Lower lobe of right lung (tissue), 2 donors: Measurements from ENCODE around the gene U2SURP. TPM values are rescaled to one million over a fixed set of nuclear protein-coding genes. Genes with fewer than 3 reads are reported as not detected.
A peak's percentile ranks its signal among the peaks of the same experiment; 100 is the strongest.

ENCODE experiments used
- ATAC-seq, 2 donors: fragments of 200-7000 bp; cut with Tn5 transposase; one replicate each; pipeline ENCODE4 v1.9.1; 2020 to 2022; ENCODE audit warnings: mild to moderate bottlenecking in 2 of 2, moderate library complexity in 2 of 2
- DNase-seq: peaks from one replicate; pipeline ENCODE4 v3.0.0-alpha.2; 2020
- H3K27ac ChIP-seq: fragments of 200-600 bp; one replicate; pipeline ENCODE4 v1.8.0; 2022
- H3K27me3 ChIP-seq: fragments of 200-600 bp; one replicate; pipeline ENCODE4 v1.8.0; 2022; ENCODE audit warnings: low read depth
- H3K36me3 ChIP-seq: fragments of 200-600 bp; one replicate; pipeline ENCODE4 v1.8.0; 2022; ENCODE audit warnings: mild to moderate bottlenecking
- H3K4me1 ChIP-seq: fragments of 200-600 bp; one replicate; pipeline ENCODE4 v1.8.0; 2022
- H3K4me3 ChIP-seq: fragments of 200-600 bp; one replicate; pipeline ENCODE4 v1.8.0; 2022; ENCODE audit warnings: mild to moderate bottlenecking
- H3K9me3 ChIP-seq: fragments of 200-600 bp; one replicate; pipeline ENCODE4 v1.8.0; 2022
- CTCF ChIP-seq: fragments of 200-600 bp; IDR thresholded peaks from one replicate; pipeline ENCODE4 v1.8.0; 2022; ENCODE audit warnings: antibody characterized with exemption, mild to moderate bottlenecking
- intact Hi-C: fragments of 100-400 bp; cut with DNase I; formaldehyde crosslinking; loops from one replicate; pipeline ENCODE4 v1.11.0; 2022
- total RNA-seq: library from RNA; stranded (reverse); fragmentation: NEBNext Ultra II Directional; extraction: Animal tissue kit (Norgen Biotek cat#: 25700); gene quantifications from one replicate; pipeline ENCODE4 v1.2.1, GENCODE V29; 2021
- donor health status: DM: no; HTN: yes; CAD: no; lungs with severe emphysema.

Gene U2SURP
- total RNA-seq, 1 donor from 2014 or later, result 74.0 TPM

DNA sequence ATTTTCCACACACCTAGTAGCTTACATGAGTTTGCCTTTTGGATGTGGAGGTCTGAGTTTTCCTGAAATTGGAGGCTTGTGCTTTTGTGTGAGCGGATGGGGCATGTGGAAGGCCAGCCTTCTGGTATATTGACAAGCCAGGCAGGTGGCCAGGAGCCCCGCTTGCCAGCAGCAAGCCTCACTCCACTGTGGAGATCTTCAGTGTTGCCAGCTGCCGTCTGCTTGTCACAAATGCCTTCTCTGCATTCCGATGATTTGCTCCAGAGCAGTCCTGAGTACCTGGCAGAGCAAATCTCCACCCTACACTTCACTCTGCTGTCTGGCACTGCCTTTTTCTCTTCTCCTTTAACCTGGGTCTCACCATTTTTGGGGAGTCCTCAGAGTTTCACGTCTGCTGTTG, 89.1 kb downstream of the U2SURP start:
- intact Hi-C loops, result no loop called here
- ATAC-seq, result peak; percentile 43 to 46
- no peak for DNase-seq
- no peak overlapping the region for H3K27ac ChIP-seq
- no peak for TF ChIP-seq CTCF
- no peaks in the 10 kb centered on the region for H3K27me3 ChIP-seq
- H3K36me3 ChIP-seq, result no peaks in the 10 kb centered on the region
- no peaks in the 10 kb centered on the region for H3K9me3 ChIP-seq
- peaks cover 4% of the 10 kb centered on the region for H3K4me1 ChIP-seq
- no peak overlapping the region for H3K4me3 ChIP-seq

- Histone ChIP-seq H3K36me3 (no peaks in the 10 kb centered on the region), H3K4me1 (peaks cover 4% of the 10 kb centered on the region), H3K27me3 (no peaks in the 10 kb centered on the region), H3K27ac (no peak overlapping the region), H3K4me3 (no peak overlapping the region), H3K9me3 (no peaks in the 10 kb centered on the region)
- no peak for DNase-seq
- ATAC-seq, result no peak
- TF ChIP-seq CTCF, result no peak
- intact Hi-C loops, result no loop called here
Observed at GRCh38 chr3:143090976-143091837, 89.8 kb downstream of the U2SURP start.

- no peaks in the 10 kb centered on the region for H3K36me3 ChIP-seq
- H3K4me1 ChIP-seq, result peaks cover 4% of the 10 kb centered on the region
- intact Hi-C loops, result no loop called here
- TF ChIP-seq CTCF, result no peak
- no peaks in the 10 kb centered on the region for H3K27me3 ChIP-seq
- ATAC-seq (no peak), DNase-seq (no peak)
- no peak overlapping the region for H3K4me3 ChIP-seq
- H3K9me3 ChIP-seq, result no peaks in the 10 kb centered on the region
- H3K27ac ChIP-seq, result no peak overlapping the region
Observed at GRCh38 chr3:143092191-143092590, 90.8 kb downstream of the U2SURP start.

DNA sequence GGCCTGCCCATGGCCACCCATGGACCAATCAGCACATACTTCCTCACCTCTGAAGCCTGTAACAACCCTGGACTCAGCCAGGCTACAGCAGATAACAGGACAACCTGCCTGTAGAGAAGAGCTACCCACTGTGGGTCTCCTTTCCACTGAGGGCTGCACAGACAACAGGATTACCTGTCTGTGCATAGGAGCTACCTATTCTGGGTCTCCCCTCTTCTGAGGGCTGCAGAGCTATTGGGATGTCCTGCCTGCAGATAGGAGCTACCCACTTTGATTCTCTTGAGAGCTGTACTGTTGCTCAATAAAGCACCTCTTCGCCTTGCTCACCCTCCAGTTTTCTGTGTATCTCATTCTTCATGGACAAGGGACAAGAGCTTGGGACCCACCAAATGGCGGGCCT, 94.4 kb downstream of the U2SURP start:
- H3K36me3 ChIP-seq, result no peaks in the 10 kb centered on the region
- no peak for DNase-seq
- no peaks in the 10 kb centered on the region for H3K27me3 ChIP-seq
- no peak for ATAC-seq
- no peak overlapping the region for H3K4me3 ChIP-seq
- no peak overlapping the region for H3K27ac ChIP-seq
- no peaks in the 10 kb centered on the region for H3K9me3 ChIP-seq
- H3K4me1 ChIP-seq, result no peaks in the 10 kb centered on the region
- intact Hi-C loops, result no loop called here
- TF ChIP-seq CTCF, result no peak

DNA sequence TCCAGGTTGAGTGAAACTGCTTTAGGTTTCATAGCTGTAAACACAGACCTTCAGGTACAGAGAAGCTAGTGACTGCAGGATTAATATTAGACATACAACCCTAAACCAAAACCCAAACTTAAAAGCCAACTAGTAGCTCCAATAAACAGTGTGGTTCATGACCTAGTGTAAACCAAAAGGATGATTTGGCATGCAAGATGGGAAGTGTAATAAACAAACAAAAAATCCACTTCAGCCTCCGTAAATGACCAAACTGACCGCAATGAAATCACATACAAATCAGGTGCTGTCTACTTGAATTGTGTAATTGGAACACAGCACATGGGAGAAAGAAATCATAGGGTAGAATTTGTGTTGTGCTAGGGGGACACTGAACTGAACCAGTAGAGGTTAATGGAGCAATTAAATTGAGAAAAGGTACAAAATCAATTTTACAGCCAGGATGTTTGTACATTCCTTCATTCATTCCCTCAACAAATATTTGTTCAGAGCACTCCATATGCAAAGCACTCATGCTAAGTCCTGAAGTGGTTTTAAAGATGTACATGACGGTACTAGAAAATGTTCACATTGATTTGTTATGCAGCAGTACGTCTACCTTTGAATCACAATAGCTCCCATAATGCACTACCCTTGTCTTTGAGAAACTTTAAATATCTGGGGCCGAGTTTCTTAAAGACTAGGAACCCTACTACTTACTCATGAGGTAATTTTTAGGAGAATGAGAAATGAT, 96.8 kb downstream of the U2SURP start:
- Histone ChIP-seq H3K9me3 (no peaks in the 10 kb centered on the region), H3K27me3 (no peaks in the 10 kb centered on the region), H3K36me3 (no peaks in the 10 kb centered on the region), H3K27ac (no peak overlapping the region), H3K4me1 (no peaks in the 10 kb centered on the region), H3K4me3 (no peak overlapping the region)
- TF ChIP-seq CTCF, result no peak
- peak in 1 of 2 donors; percentile 14 for ATAC-seq
- intact Hi-C loops, result no loop called here
- DNase-seq, result no peak
